NCI-H128 (cell line): ENCODE data around the gene RASIP1.

Experiments used
- DNase-seq: peaks from one replicate; lab custom pipeline; 2025; ENCODE audit not compliant: unreplicated experiment; lab: John Stamatoyannopoulos, UW

RASIP1 gene

DNA sequence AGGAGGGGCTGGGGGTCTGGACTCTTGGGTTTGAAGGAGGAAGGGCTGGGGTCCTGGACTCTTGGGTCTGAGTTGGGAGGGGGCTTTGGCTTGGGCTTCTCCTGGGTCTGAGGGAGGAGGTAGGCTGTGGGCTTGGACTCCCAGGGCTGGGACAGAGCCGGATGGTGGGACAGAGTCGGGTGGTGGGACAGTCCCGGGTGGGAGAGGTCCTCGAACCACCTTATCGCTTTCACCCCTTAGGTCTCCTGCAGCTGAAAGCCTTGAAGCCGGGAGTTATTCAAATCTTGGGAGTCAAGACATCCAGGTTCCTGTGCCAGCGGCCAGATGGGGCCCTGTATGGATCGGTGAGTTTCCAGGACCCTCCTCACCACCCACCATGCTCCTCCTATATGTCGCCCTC is 16.3 kb upstream of the RASIP1 start:
- DNase-seq: no peak

- no peak for DNase-seq
Observed at GRCh38 chr19:48756212-48756611, 15.8 kb upstream of the RASIP1 start.

DNA sequence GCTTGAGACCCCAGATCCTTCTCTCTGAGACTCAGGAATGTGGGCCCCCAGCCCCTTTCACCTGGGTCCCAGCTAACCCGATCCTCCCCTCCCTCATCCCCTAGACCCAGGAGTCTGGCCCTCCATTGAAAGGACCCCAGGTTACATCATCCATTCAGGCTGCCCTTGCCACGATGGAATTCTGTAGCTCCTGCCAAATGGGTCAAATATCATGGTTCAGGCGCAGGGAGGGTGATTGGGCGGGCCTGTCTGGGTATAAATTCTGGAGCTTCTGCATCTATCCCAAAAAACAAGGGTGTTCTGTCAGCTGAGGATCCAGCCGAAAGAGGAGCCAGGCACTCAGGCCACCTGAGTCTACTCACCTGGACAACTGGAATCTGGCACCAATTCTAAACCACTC is 15.4 kb upstream of the RASIP1 start:
- no peak for DNase-seq

- no peak for DNase-seq
Observed at GRCh38 chr19:48755084-48755641, 14.8 kb upstream of the RASIP1 start, which contains the start of gene FGF21. TSS of gene FGF21 (plus strand) at chr19:48755524. CDS start at chr19:48756237, 713 bp downstream.

DNA sequence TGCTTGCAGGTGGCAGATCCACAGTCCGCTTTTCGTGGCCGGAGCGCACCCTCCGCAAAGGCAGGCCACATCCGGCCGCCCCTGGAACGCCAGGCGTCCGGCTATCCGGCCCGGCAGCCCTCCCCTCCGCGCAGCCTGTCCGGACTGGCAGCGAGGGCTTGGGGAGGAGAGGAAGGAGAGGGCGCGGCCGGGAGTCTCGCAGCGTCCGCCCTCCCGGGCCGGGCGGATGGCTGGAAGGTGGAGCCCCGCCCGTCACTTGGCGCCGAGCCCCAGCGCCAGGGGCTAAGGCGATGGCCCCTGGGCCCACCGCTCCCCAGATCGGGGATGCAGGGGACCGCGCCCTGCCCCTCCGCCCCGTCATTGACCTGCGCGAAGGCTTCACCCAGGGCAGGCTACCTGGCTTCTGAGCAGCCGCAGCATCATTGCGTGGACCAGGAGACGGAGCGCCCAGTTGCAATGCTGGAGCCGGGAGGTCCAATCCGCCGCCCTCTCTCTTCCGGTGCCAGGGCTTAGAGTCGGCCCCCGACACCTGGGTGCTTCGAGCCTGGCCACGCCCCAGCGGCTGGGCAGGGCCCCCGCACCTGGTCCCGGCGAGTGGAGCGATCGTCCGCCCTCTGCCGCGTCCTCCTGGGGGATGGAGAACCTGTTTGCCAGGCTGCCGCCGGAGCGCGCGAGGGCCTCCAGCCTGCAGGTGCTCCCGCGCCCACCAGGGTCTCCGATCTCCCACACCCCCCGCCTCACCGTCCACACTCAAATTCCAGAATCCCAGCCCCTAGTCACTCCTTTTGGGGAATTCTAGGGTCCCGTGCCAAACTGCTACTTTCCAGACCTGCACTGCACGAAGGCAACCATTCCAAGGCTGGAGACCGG is 12.3 kb upstream of the RASIP1 start, which contains the start of gene FUT1:
Gene FUT1, minus strand, starts transcription at position 146 of the 870 bp plus-strand sequence. CDS start 1,360 bp downstream, outside the sequence.
- DNase-seq: peak; percentile 94

- no peak for DNase-seq
Observed at GRCh38 chr19:48751845-48752495, 11.6 kb upstream of the RASIP1 start.

- DNase-seq: no peak
Observed at GRCh38 chr19:48750771-48751504, 10.5 kb upstream of the RASIP1 start.

DNA sequence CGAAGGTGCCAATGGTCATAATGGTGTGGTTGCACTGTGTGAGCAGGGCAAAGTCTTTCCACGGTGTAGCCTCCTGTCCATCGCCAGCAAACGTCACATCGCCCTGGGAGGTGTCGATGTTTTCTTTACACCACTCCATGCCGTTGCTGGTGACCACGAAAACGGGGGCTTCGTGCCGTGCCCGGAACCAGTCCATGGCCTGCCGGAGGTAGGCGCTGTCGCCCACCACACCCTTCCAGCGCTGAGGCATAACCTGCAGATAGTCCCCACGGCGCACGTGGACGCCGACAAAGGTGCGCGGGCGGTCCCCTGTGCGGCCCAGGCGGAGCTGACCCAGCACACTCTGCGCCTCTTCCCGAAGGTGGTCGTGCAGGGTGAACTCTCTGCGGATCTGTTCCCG is 9.9 kb upstream of the RASIP1 start:
- no peak for DNase-seq

- DNase-seq: no peak
Observed at GRCh38 chr19:48749571-48750198, 9.3 kb upstream of the RASIP1 start.

- no peak for DNase-seq
Observed at GRCh38 chr19:48746738-48747575, 6.5 kb upstream of the RASIP1 start, which contains the start of gene IZUMO1. TSS of gene IZUMO1 (minus strand) at chr19:48746909. CDS start at chr19:48745859, 1,050 bp downstream.

GRCh38 chr19:48746110-48746509 is 5.7 kb upstream of the RASIP1 start:
- DNase-seq: no peak

GRCh38 chr19:48745208-48745995 is 5.0 kb upstream of the RASIP1 start:
- no peak for DNase-seq

- DNase-seq: no peak
Observed at GRCh38 chr19:48742096-48742495, 1.7 kb upstream of the RASIP1 start.

- no peak for DNase-seq
Observed at GRCh38 chr19:48741129-48741999, 954 bp upstream of the RASIP1 start.

- DNase-seq: no peak
Observed at GRCh38 chr19:48739404-48740163, 826 bp downstream of the RASIP1 start.

DNA sequence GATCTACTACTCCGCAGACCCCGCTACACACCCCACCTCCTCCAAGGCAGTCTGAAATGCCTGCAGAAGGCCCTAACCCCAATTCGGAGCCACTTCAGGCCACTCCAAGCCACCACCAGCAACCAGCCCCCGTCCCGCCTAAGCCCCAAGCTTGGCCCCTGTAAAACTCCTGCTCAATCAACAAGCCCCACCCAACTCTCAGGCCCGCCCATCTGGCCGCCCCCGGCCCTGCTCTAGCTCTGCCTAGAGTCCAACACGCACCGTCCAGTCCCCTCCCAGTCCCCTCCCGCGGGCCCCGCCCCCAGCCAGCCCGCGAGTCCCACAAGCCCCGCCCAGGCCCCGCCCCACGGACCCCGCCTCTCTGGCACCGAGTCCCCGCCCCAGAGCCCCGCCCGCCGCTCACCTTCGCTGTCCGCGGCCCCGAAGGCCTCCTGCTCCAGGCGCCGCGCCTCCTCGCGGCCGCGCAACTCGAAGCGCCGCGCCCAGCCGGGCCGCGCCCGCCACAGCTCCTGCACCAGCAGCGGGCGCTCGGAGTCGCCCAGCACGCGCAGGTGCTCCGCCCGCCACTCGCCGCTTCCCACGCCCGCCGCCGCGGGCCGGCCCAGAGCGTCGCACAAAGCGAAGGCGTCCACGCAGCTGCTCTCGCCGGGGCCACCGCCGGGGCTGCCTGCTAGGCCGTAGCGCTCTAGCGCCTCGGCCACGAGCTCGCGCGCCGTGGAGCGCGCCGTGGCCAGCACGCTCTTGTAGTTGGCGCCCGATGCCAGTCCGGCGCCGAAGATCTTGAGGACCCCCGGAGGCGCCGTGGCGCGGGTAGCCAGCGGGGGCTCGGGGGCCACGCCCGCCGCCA is 1.6 kb downstream of the RASIP1 start:
- DNase-seq: peak; percentile 78
